Measurements from ENCODE around the gene HPCAL1.

GRCh38 chr2:10303181-10303693 is 533 bp downstream of the HPCAL1 start:
- no peak for TF ChIP-seq POLR2A (IDR thresholded peaks at IDR 0.05)
- no peak for TF ChIP-seq CTCF (IDR thresholded peaks at IDR 0.05)

Measured in lower leg skin (tissue), 3 donors.